ENCODE results near the gene FAM200C.

DNA sequence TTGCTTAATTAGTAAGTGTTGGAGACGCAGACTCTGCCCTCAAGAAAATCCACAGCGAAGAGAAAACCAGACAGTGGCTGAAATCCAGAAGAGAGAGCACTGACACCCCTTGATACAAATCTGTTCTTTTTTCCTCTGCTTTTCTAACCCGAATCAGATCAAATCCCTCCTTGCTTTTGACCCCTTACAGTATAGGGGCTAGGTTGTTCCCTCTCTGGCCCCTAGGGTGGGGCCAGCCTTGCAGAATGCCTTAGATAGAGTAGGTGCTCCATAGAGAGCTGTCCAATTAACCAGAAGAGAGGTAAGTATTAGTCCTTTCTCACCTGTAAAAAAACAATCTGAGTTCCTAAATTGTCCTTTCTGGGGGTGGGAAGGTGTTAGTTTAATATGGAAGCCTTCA is 39.5 kb downstream of the FAM200C start:
- TF ChIP-seq CTBP1 (IDR thresholded peaks at IDR 0.05; ENCODE audit: borderline replicate concordance) = no peak
- TF ChIP-seq FOXM1 (IDR thresholded peaks at IDR 0.05; ENCODE audit: borderline replicate concordance) = no peak
- TF ChIP-seq SP1 (IDR thresholded peaks at IDR 0.05) = no peak
- TF ChIP-seq ZNF384 (IDR thresholded peaks at IDR 0.05) = no peak
- TF ChIP-seq BHLHE40 (IDR thresholded peaks at IDR 0.05; ENCODE audit: borderline replicate concordance) = no peak
- TF ChIP-seq HDGF (IDR thresholded peaks at IDR 0.05; ENCODE audit: borderline replicate concordance) = no peak
- no peak for TF ChIP-seq LEF1 (IDR thresholded peaks at IDR 0.05; ENCODE audit: borderline replicate concordance)
- TF ChIP-seq ARNT (IDR thresholded peaks at IDR 0.05) = no peak
- no peak for TF ChIP-seq FOXK2 (IDR thresholded peaks at IDR 0.05)
- no peak for TF ChIP-seq TARDBP (IDR thresholded peaks at IDR 0.05)
- no peak for TF ChIP-seq PKNOX1 (IDR thresholded peaks at IDR 0.05)
- no peak for TF ChIP-seq SUZ12 (IDR thresholded peaks at IDR 0.05)
- no peak for TF ChIP-seq FOXA1 (IDR thresholded peaks at IDR 0.05)
